ENCODE results near the gene GRXCR1.

GRXCR1 gene

DNA sequence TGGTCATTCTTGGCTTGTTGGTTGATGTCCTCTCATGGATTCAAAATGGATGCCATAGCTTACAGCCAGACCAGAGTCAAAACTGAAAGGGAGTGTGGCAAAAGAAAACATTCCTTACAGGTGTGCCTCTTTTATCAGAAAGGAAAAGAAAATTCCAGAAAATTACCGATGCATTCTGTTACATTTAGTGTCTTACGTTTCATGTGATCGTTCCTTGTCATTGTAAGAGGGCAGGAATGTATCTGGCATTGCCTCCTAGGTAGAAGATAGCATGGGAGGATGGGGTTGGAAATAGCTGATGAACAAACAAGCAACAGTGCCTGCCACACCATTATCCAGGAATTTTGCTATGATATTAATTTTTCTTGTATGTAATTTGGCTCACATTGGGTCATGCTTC, 13.1 kb downstream of the GRXCR1 start:
- TF ChIP-seq, protein P1, sequence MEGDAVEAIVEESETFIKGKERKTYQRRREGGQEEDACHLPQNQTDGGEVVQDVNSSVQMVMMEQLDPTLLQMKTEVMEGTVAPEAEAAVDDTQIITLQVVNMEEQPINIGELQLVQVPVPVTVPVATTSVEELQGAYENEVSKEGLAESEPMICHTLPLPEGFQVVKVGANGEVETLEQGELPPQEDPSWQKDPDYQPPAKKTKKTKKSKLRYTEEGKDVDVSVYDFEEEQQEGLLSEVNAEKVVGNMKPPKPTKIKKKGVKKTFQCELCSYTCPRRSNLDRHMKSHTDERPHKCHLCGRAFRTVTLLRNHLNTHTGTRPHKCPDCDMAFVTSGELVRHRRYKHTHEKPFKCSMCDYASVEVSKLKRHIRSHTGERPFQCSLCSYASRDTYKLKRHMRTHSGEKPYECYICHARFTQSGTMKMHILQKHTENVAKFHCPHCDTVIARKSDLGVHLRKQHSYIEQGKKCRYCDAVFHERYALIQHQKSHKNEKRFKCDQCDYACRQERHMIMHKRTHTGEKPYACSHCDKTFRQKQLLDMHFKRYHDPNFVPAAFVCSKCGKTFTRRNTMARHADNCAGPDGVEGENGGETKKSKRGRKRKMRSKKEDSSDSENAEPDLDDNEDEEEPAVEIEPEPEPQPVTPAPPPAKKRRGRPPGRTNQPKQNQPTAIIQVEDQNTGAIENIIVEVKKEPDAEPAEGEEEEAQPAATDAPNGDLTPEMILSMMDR (IDR thresholded peaks at IDR 0.05; ENCODE audit: low read depth, low read length), result no peak
- DNase-seq (ENCODE audit: low read depth in 2 of 2), result no peak
- H3K4me3 ChIP-seq (replicated peaks in 1 of 2; ENCODE audit: low read depth in 2 of 2, low read length in 2 of 2), result no peak overlapping the region

DNA sequence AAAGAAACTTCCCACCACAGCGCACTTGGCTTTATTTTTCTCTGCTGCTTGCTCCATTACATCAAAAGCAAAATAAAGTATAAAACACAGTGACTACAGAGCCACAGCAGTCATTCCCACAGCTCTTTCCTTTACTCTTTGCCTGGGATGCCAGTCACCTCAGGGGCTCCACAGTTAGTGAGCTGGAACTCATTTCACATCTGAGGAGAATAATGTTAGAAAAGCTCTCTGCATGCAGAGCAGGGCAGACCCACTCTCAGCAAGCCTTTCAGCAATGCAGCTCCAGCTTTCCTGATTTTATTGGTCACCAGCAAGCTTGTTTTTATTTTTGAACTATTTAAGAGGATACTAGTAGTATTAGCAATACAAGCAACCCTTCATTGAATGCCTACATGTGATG, 13.8 kb downstream of the GRXCR1 start:
- H3K4me3 ChIP-seq (replicated peaks in 1 of 2; ENCODE audit: low read depth in 2 of 2, low read length in 2 of 2), result no peak overlapping the region
- DNase-seq (ENCODE audit: low read depth in 2 of 2), result no peak
- TF ChIP-seq, protein P1 (IDR thresholded peaks at IDR 0.05; ENCODE audit: low read depth, low read length), result no peak

DNA sequence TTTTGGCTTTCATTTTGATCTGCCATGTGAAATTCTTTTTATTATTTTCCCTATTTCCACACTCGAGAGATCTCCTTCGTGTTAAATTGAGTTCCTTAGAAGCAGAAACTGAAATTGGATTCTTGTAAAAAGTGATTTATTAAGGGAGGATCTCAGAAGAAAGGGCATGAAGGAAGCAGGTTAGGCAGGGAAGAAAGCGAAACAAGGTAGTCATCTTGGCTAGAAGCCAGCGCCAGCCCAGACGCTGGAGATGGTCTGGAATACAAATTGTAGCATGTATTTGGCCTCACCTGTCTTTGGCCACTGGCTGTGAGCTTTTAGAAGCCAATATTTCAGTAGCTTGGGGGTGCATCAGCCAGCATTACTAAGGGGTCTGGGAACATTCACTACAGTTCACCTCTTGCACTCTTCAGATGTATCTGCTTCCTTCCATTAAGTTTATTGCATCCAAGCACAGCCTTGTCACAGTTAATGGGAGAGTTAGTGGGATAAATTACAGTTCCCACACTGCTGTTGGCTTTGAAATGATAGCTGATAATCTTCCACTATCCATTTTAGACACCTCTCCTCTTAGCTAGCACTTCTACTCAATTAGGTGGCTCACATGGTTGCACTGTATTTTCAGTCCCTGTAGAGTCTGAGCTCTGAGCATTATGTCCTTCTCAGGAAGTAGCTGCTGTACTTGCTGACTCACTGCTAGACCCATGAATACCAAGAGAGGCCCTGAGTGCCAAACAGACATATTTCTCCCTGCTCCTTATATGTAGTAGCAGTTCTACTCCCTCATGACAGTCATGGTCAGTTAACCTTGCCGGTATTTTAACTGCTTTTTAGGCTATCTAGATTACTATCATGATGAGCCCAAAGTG, 14.6 kb downstream of the GRXCR1 start:
- no peak for DNase-seq (ENCODE audit: low read depth in 2 of 2)
- TF ChIP-seq, protein P1 (IDR thresholded peaks at IDR 0.05; ENCODE audit: low read depth, low read length), result no peak
- no peak overlapping the region for H3K4me3 ChIP-seq (replicated peaks in 1 of 2; ENCODE audit: low read depth in 2 of 2, low read length in 2 of 2)

DNA sequence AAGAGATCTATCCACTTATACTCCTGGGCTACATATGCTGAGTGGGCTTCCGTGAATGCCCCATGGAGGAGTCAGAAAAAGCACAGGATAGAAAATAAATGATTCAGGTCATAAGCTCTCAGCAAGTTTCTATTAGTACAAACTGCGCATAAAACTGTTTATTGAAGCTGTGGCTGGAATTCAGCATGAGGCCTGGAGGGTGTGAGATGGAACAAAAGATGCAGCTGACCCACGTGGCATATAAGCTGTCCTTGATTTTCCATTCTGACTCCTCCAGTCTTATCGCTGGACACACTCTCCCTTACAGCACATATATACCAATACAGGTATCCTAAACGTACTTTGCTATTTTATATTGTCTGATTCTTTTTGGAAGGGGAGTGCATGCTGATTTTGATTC, 17.9 kb downstream of the GRXCR1 start:
- DNase-seq (ENCODE audit: low read depth in 2 of 2), result no peak
- TF ChIP-seq, protein P1 (IDR thresholded peaks at IDR 0.05; ENCODE audit: low read depth, low read length), result no peak
- no peak overlapping the region for H3K4me3 ChIP-seq (replicated peaks in 1 of 2; ENCODE audit: low read depth in 2 of 2, low read length in 2 of 2)

DNA sequence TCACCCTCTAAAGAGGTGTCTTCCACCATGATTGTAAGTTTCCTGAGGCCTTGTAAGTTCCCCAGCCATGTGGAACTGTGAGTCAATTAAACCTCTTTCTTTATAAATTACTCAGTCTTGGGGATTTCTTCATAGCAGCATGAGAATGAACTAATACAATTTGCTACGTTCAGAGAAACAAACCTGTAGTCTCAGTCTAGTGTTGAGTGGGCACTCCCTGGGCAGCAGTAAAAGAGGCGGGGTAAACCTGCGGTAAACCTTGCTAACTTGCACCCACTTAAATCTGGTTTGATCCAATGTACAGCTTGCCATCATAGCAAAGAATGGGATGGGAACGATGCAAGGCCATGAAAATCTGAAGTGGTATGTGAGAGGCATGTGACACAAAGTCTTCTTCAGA, 22.4 kb downstream of the GRXCR1 start:
- H3K4me3 ChIP-seq (replicated peaks in 1 of 2; ENCODE audit: low read depth in 2 of 2, low read length in 2 of 2), result no peak overlapping the region
- TF ChIP-seq, protein P1 (IDR thresholded peaks at IDR 0.05; ENCODE audit: low read depth, low read length), result no peak
- no peak for DNase-seq (ENCODE audit: low read depth in 2 of 2)

DNA sequence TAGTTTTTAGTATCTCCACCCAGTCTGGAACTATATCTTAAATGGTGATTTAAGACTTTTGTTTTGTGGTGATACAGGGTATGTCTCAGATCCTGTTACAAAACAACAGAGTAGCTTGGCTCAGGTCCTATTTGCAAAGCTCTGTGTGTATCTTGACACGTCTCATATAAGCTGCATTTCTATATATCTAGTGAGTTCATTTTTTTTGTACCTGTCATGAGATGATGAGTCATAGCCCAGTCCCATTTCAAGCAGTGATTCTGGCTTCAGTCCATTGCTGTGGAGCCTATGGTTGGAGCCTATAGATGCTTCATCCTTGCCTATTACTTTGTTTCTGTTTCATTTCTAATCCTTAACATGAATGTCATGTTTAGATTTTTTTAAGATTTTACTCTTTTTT, 23.0 kb downstream of the GRXCR1 start:
- peak in 1 of 2 donors; percentile 0 for DNase-seq (ENCODE audit: low read depth in 2 of 2)
- TF ChIP-seq, protein P1 (IDR thresholded peaks at IDR 0.05; ENCODE audit: low read depth, low read length), result no peak
- no peak overlapping the region for H3K4me3 ChIP-seq (replicated peaks in 1 of 2; ENCODE audit: low read depth in 2 of 2, low read length in 2 of 2)

Data from cardiac fibroblast (primary cell).